Measurements from ENCODE around the gene GPR42.
"Not testable (repeated sequence)": the region's sequence is repeated elsewhere in the genome, so short reads cannot be mapped to it uniquely, and the experiment has no call there.

Gene GPR42

DNA sequence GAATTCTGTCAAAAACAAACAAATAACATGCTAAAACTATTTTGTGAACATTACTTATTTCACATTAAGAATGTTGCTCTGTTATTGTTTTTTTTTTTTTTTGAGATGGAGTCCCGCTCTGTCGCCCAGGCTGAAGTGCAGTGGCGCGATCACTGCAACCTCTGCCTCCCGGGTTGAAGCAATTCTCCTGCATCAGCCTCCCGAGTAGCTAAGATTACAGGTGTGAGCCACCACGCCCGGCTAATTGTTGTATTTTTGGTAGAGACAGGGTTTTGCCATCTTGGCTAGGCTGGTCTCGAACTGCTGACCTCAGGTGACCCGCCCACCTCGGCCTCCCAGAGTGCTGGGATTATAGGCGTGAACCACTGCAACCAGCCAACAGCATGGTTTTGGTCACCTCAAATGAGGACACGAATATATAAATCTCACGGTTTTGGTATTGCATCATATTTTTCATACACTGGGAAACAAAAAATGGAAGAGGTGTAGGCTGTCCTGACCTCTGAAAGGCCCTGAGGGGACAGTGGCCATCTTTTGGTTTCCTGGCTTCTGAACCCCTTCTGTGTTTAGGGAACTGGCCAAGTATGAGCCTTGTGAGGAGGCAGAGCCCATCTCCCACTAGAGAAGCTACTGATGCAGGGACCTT is 25.5 kb downstream of the GPR42 start:
- ATAC-seq = no peak
- DNase-seq = no peak

DNA sequence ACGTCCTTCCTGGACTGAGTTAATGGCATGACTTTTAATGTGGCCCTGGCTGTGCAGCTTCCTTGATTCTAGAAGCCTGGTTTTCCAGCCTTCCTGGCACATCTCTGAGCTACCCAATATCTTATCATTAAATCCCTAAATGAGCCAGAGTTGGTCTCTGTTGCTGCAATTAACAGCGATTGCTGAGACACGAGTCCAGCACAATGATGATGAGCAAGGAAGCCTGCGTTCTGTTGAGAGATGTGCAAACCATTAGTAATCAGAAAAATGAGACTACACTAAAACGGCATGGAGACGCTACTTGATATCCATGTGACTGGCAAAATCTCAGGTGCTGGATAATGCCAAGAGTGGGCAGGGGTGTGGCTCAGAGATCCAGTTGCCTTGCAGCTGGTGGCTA is 26.2 kb downstream of the GPR42 start:
- no peak for DNase-seq

DNA sequence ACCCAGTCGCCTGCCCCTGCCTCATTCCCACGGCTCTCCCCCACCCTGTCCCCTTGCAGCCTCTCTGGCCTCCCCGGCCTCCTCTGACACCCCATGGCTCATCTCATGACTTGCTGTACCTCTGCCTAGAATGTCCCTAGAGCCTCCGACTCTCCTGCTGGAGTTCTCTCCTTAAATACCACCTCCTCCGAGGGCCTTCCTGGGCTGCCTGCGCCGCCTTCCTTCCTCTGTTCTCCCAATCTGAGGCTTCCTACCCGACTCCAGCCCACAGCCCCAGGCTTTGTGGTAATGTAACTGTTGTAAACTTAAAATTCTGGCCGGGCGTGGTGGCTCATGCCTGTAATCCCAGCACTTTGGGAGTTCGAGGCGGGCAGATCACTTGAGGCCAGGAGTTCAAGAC is 27.7 kb downstream of the GPR42 start:
- no peak for DNase-seq
- no peak for ATAC-seq

More for the DNA sequence above, 26.2 kb downstream of the GPR42 start:
- ATAC-seq = no peak

GRCh38 chr19:35399231-35399630 is 28.4 kb downstream of the GPR42 start:
- ATAC-seq = no peak
- DNase-seq = no peak

DNA sequence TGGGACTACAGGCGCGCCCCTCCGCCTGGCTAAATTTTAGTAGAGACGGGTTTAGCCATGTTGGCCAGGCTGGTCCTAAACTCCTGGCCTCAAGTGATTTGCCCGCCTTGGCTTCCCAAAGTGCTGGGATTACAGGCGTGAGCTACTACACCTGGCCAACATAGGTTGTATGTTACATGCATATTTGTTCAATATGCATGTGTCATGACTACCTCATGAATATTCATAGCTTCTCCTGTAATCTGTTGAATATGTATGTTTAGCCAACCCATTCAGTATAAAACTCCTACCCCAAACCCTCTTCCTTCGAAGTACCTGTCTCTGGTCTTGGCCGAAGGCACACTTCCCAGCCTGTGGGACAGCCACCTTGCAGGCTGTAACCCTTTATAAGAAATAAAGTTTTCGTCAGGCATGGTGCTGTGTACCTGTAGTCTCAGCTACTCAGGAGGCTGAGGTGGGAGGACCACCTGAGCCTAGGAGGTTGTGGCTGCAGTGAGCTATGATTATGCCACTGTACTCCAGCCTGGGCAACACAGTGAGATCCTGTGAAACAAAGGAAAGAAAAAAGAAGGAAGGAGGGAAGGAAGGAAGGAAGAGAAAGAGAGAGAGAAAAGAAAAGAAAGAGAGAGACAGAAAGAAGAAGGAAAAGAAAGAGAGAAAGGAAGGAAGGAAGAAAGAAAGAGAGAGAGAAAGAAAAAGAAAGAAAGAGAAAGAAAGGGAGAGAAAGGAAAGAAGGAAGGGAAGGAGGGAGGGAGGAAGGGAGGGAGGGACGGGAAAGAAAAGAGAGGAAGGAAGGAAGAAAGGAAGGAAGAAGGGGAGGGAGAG is 29.3 kb downstream of the GPR42 start:
- no peak for DNase-seq
- no peak for ATAC-seq

DNA sequence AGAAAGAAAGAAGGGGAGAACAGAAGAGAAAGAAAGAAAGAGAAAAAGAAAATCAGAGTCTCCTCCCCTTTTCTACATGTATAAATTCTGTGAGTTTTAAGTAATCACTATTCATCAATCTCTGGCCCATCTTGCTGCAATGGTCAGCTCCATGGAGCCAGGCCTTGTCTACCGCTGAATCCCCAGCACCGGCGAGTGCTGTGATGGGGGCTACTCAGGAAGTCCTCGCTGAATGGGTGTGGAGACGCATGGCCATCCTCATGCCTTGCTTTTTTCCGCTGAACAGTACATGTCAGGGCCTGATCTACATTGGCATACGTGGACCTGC is 29.9 kb downstream of the GPR42 start:
- DNase-seq (no peak), ATAC-seq (no peak)

DNA sequence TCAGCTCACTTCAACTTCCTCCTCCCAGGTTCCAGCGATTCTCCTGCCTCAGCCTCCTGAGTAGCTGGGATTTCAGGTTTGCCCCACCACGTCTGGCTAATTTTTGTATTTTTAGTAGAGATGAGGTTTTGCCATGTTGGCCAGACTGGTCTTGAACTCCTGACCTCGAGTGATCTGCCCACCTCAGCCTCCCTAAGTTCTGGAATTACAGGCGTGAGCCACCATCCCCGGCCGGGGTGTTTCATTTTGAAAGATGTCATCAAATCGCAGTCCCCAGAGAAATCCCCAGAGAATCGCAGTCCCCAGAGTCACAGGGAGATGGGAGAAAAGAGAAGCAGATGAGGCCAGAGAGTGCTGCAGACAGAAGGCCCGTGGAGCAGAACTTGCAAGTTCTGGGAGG is 30.5 kb downstream of the GPR42 start:
- not testable (repeated sequence) for ATAC-seq, DNase-seq

DNA sequence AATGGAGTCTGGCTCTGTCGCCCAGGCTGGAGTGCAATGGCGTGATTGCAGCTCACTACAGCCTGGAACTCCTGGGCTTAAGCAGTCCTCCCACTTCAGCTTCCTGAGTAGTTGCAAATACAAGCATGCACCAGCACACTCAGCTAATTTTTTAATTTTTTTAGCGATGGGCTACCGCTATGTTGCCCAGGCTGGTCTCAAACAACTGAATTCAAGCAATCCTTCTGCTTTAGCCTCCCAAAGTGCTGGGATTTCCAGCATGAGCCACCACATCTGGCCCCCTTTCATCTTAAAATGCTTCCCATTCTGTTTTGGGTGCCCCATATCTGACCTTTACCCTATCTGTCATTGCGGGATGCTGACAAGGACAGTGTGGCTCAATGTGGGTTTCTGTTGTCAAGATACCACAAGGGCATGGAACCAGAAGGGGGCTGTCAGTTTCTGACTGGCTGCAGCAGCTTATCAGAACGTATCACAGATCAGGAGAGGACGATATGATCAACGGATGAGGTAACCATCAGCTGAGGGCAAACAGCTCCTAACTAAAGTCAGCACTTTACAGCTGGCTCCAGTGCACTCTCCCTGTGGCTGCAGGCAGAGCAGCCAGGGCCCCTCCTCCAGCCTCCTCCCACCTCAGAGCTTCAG is 32.4 kb downstream of the GPR42 start:
- ATAC-seq = peak; percentile 13

GRCh38 chr19:35404879-35405622 is 34.2 kb downstream of the GPR42 start:
- peak; percentile 95 for ATAC-seq

More for the DNA sequence above, 32.4 kb downstream of the GPR42 start:
- DNase-seq = peak; percentile 11

DNA sequence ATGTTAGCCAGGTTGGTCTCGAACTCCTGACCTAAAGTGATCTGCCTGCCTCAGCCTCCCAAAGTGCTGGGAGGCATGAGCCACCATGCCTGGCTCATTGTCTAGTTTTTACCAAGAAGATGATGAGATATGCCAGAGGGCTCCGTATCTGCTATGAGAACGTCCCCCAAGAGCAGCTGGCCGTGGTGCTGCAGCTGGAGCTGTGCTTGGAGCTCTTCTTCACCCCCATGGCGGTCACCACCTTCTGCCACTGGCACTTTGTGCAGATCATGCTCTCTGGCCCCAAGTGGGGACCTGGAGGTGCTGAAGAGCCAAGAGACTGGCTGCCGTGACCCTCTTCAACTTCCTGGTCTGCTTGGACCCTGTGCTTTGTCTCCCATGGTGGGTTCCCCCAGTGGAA is 36.8 kb downstream of the GPR42 start:
- ATAC-seq (no peak), DNase-seq (no peak)

More at GRCh38 chr19:35404879-35405622, 34.2 kb downstream of the GPR42 start:
- peak; percentile 67 for DNase-seq

DNA sequence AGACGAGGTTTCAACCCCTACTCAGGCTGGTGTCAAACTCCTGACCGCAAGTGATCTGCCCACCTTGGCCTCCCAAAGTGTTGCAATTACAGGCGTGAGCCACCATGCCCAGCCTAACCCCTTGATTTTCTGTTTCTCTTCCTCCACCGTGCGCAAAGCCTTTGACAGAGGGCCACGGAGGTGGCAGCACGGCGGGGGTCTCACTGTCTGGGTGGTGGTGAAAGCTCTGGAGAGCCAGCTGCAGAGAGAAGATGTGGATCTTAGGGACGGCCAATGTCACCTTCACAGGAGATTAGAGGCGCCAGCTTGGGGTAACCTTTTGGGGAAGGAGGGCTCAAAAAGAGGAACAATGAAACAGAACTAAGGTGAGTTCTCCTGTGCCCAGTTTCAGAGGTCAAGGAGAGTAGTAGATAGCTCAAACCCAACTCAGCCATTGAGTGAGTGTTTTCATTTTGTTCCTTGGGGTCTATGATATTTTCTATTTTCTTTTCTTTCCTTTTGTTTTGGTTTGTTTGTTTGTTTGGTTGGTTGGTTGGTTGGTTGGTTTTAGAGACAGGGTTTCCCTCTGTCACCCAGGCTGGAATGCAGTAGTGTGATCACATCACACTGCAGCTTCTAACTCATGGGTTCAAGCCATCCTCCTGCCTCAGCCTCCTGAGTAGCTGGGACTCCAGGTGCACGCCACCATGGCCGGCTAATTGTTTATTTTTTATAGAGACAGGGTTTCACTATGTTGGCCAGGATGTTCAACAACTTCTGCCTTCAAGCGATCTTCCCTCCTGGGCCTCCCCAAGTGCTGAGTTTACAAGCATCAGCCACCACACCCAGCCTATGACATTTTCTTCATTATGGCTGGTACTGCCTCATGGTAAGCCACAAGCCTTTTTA is 37.7 kb downstream of the GPR42 start:
- DNase-seq (no peak), ATAC-seq (no peak)

- ATAC-seq (no peak), DNase-seq (no peak)
Observed at GRCh38 chr19:35409191-35409590, 38.3 kb downstream of the GPR42 start.

- no peak for ATAC-seq
- DNase-seq = no peak
Observed at GRCh38 chr19:35410487-35410886, 39.6 kb downstream of the GPR42 start.

- ATAC-seq = peak; percentile 65
- DNase-seq = no peak
Observed at GRCh38 chr19:35414442-35414841, 43.6 kb downstream of the GPR42 start.

DNA sequence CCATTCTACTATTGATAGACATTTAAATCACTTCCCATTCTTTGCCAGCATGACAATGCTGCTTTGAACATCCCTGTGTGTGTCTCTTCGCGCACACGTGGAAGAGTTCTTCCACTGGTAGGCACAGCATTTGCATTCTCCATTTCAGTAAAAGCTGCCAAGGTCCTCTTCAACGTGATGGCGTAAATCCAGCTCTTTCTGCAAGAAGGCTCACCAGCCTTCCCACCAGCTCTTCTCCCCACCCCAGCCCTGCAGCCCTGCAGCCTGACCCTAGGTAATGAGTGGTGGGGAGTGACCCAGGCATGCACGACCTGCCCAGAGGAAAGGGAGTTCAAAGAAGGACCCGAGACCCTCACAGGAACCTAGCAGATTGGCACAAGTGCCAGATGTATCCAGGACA is 45.5 kb downstream of the GPR42 start:
- ATAC-seq (no peak), DNase-seq (no peak)

GRCh38 chr19:35417278-35417677 is 46.4 kb downstream of the GPR42 start:
- ATAC-seq (no peak), DNase-seq (no peak)

DNA sequence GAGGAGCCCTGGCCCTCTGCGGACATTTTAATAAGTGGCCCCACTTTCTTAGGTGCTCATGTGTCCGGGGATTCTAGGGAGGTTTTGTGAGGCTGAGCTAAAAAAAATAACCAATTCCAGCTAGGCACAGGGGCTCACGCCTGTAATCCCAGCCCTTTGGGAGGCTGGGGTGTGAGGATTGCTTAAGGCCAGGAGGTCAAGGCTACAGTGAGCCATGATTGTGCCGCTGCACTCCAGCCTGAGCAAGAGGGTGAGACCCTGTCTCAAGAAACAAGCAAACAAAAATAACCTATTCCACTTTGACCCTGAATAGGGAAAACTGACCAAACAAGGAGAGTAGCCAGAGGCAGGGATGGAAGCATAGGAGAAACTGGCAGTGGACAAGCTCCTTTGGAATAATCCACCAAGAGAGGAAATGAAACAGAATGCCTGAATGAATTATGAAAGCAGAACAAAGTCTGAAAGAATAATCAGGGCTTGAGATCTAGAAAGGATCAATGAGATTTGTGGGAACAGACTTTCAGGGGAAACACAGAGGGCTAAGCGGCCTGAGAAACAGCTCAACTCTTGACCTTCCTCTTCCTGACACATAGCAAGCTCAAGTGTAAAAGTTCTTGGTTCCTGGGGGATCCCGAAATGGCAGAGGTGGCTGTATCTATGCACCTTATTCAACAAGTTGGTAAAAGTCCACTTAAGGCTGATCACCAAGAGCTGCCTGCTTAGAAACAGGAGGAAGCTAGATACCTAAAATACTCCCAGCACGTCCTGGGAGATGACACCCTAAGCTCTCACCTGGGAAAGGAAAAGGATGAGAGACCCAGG is 47.1 kb downstream of the GPR42 start:
- no peak for DNase-seq
- no peak for ATAC-seq

DNA sequence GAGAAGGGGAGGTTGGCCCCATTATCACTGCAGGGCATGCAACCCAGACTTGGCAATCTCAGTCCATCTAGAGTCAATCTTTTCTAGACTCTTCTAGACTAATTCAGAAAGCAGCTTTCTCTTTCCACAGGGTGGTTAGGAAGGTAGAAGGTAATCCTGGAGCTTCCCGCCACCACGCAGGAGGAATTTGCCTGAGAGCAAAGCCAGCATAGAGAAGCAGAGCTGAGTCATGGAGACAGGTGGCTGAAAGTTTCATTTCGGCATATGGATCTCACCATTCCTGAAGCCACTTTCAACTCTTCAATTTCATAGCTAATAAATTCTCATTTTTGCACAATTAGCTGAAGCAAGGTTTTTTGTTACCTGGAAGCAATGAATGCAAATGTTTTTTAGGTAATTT is 48.2 kb downstream of the GPR42 start:
- DNase-seq = no peak
- no peak for ATAC-seq

DNA sequence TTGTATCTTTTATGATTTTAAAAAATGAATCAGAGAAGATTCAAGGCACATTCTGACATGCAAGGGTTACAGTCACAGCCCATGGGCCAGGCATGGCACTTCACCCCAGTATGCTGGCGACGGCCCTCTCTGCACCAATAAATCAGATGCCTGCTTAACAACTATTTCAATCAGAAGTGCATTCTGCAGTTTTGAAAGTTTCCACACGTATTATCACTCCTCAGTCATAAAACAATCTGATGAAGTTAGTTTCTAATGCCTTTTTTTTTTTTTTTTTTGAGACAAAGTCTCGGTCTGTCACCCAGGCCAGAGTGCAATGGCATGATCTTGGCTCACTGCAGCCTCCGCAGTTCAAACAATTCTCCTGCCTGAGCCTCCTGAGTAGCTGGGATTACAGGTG is 48.9 kb downstream of the GPR42 start:
- no peak for DNase-seq
- no peak for ATAC-seq

DNA sequence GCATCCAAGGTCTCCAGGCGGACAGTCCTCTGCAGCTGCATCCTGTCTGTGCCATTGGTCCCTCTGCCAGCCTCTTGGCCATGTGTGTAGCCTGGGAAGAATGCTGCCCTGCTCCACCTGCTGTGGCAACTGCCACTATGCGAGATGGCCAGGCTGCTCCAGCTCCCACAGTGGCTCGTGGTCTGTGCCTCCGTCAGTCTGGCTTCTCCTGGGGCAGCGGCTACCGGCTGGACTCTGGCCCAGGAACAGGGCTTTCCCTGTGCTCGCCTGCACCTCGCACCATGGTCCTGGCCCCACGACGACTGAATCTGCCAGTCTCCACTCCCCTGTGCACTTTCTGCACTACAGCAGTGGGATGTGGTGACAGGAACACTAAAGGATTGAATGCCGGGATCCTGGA is 50.5 kb downstream of the GPR42 start:
- no peak for ATAC-seq

More for the DNA sequence above, 50.5 kb downstream of the GPR42 start:
- no peak for DNase-seq
